22Rv1 (cell line): ENCODE measurements around the gene SMYD4.

ENCODE experiments used
- CTCF ChIP-seq: fragments of 450-650 bp; IDR thresholded peaks from 2 replicates; pipeline ENCODE4 v1.5.1; 2017; ENCODE audit warnings: mild to moderate bottlenecking
- ZFX ChIP-seq: fragments of 450-650 bp; IDR thresholded peaks from 2 replicates; pipeline ENCODE4 v1.6.1; 2017; ENCODE audit warnings: antibody characterized with exemption, borderline replicate concordance

DNA sequence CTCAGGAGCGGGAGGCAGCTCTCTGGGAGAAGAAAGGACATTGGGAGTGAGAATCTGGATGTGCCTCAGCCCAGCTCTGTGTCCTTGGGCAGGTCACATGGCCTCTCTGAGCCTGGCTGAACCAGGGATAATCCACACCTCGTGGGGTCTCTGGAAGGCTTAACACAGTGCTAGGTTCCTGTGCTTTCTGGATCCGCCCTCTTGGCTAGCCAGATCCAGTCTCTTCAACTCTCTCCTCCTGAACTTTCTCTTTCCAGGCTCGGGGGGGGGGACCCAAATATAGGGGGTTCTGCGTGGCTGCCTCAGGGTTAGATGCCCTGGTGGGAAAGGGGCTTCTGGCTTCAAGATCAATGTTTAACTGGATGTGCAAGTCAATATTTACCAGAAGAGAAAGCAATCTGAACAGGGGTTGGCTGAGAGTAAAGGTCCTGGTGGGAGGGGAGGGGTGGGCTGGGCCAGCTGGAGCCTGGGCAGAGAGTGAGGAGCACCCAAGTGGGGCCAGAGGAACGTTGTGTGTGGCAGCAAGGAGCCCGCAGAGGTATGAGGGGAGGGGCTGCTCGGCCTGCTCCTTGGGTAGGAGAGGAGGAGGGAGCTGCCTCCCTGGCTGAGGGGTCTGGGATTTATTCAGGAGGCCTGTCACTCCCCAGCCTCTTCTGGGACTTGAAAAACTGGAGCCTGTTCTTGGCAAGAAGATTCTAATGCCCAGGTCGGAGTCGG, 87.2 kb downstream of the SMYD4 start, which contains the start of gene SERPINF2:
- TF ChIP-seq CTCF (no peak), ZFX (no peak)
